Upper lobe of left lung (tissue), 6 donors: ENCODE results near the gene SEPTIN10. TPM values are rescaled to one million over a fixed set of nuclear protein-coding genes. Genes with fewer than 3 reads are reported as not detected.
"Not testable (repeated sequence)": the region's sequence is repeated elsewhere in the genome, so short reads cannot be mapped to it uniquely, and the experiment has no call there.

Experiments used
- ATAC-seq, 2 donors: fragments of 200-7000 bp; cut with Tn5 transposase; one replicate each; pipeline ENCODE4 v1.9.1; 2022; ENCODE audit warnings: mild to moderate bottlenecking in 2 of 2, moderate library complexity in 2 of 2; ENCODE audit not compliant: low FRiP score in 2 of 2
- DNase-seq, 2 donors: peaks; one replicate each; pipeline ENCODE4 v3.0.0-alpha.2; 2019 to 2020
- H3K27ac ChIP-seq, 4 donors: fragments of 200-600 bp; sonication (generic); one replicate each; pipeline ENCODE4 v1.5.1; 2016 to 2019
- H3K27me3 ChIP-seq, 4 donors: fragments of 200-600 bp; sonication (generic); one replicate each; pipeline ENCODE4 v1.5.1; 2017 to 2019
- H3K36me3 ChIP-seq, 4 donors: fragments of 200-600 bp; sonication (generic); one replicate each; pipeline ENCODE4 v1.5.1; 2016 to 2019
- H3K4me1 ChIP-seq, 4 donors: fragments of 200-600 bp; sonication (generic); one replicate each; pipeline ENCODE4 v1.5.1; 2018 to 2019
- H3K4me3 ChIP-seq, 4 donors: fragments of 200-600 bp; sonication (generic); one replicate each; pipeline ENCODE4 v1.5.1; 2017 to 2019; ENCODE audit warnings: mild to moderate bottlenecking in 2 of 4, moderate library complexity in 1 of 4
- H3K9me3 ChIP-seq, 4 donors: fragments of 200-600 bp; sonication (generic); one replicate each; pipeline ENCODE4 v1.5.1; 2018 to 2019
- CTCF ChIP-seq, 6 experiments: fragments of 450-650 bp in 4 of 6; fragments of 200-600 bp in 2 of 6; sonication (generic) in 2 of 6; IDR thresholded peaks; one replicate each; pipeline ENCODE4 v1.5.1; 2016 to 2019; ENCODE audit warnings: antibody characterized with exemption in 6 of 6
- EP300 ChIP-seq, 4 donors: sonication (generic); formaldehyde crosslinking; IDR thresholded peaks; one replicate each; pipeline ENCODE4 v1.5.1; 2017; ENCODE audit warnings: antibody characterized with exemption in 4 of 4, control low read depth in 2 of 4
- POLR2A ChIP-seq, 4 donors: fragments of 450-650 bp; IDR thresholded peaks; one replicate each; pipeline ENCODE4 v1.5.1; 2016 to 2017; ENCODE audit warnings: antibody characterized with exemption in 4 of 4, mild to moderate bottlenecking in 2 of 4
- POLR2AphosphoS5 ChIP-seq, 2 donors: sonication (generic); formaldehyde crosslinking; IDR thresholded peaks; one replicate each; pipeline ENCODE4 v1.5.1; 2017; ENCODE audit warnings: antibody characterized with exemption in 2 of 2
- WGBS, 2 donors: methylation state at CpG; one replicate each; pipeline ENCODE4 v1.1.5; 2017 to 2018; 5-methylcytosine and 5-hydroxymethylcytosine counted together
- total RNA-seq, 6 donors: library from RNA; depleted of rRNA in 4 of 6; stranded (reverse); fragments of >200 nt in 4 of 6; gene quantifications; one replicate each; pipeline versions ENCODE4 v1.1.0 to v1.2.1, GENCODE V29; 2016 to 2021
- donor health status: DM: no; HTN: no; CAD: no; lungs with moderate emphysema.
- donor health status: DM: no; HTN: yes; CAD: no; lungs with severe emphysema.

The SEPTIN10 gene
- total RNA-seq, 6 donors from 2014 or later: 60.8 to 135 (median 88.5) TPM

GRCh38 chr2:109629867-109630266 is 16.1 kb upstream of the SEPTIN10 start:
- no peaks in the 10 kb centered on the region for H3K9me3 ChIP-seq
- ATAC-seq (no peak), DNase-seq (no peak)
- H3K4me1 ChIP-seq: no peaks in the 10 kb centered on the region
- no peaks in the 10 kb centered on the region for H3K36me3 ChIP-seq
- H3K27me3 ChIP-seq: no peaks in the 10 kb centered on the region
- no peak overlapping the region for H3K4me3 ChIP-seq
- no peak overlapping the region for H3K27ac ChIP-seq
- 81 to 86% methylated on average over 3 of the region's 3 CpGs for WGBS, 2 donors
- no peak for TF ChIP-seq POLR2A (IDR thresholded peaks at IDR 0.05)
- no peak for TF ChIP-seq CTCF (IDR thresholded peaks at IDR 0.05)
- no peak for TF ChIP-seq EP300 (IDR thresholded peaks at IDR 0.05)
- TF ChIP-seq POLR2AphosphoS5 (IDR thresholded peaks at IDR 0.05): no peak

- not testable (repeated sequence) for H3K36me3 ChIP-seq, H3K4me1 ChIP-seq, H3K27ac ChIP-seq, H3K9me3 ChIP-seq, DNase-seq, H3K27me3 ChIP-seq, ATAC-seq, H3K4me3 ChIP-seq
- WGBS, 2 donors: 89 to 93% methylated on average over 7 of the region's 7 CpGs
Observed at GRCh38 chr2:109628321-109628720, 14.6 kb upstream of the SEPTIN10 start.

GRCh38 chr2:109624339-109624738 is 10.6 kb upstream of the SEPTIN10 start:
- TF ChIP-seq EP300 (IDR thresholded peaks at IDR 0.05) (no peak), POLR2A (IDR thresholded peaks at IDR 0.05) (no peak), POLR2AphosphoS5 (IDR thresholded peaks at IDR 0.05) (no peak), CTCF (IDR thresholded peaks at IDR 0.05) (no peak)
- H3K27ac ChIP-seq: no peak overlapping the region
- WGBS, 2 donors: 69 to 91% methylated on average over 3 to 4 of the region's 4 CpGs
- DNase-seq (no peak), ATAC-seq (no peak)
- H3K27me3 ChIP-seq: no peaks in the 10 kb centered on the region
- H3K4me1 ChIP-seq: no peaks in the 10 kb centered on the region
- H3K9me3 ChIP-seq: no peaks in the 10 kb centered on the region
- no peaks in the 10 kb centered on the region for H3K36me3 ChIP-seq
- no peak overlapping the region for H3K4me3 ChIP-seq

DNA sequence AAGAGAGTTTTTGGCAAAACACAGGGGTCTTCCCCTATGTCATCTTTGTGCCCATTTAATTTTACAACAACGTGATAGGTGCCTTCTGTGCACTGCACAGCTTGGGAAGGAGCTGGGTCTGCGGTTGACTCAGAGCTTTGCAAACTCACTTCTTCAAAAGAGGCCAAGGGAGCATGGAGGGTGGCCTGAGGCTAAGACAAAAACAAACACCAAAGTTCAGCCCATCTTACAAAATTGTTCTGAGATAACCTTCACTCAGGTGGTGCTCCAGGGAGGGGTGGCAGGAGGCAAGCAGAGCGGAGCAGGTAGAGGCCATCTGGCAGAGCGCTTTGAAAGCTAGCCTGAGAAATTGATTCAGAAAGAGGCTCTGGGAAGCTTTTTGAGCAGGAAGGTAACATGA is 10.2 kb upstream of the SEPTIN10 start:
- TF ChIP-seq POLR2A (IDR thresholded peaks at IDR 0.05) (no peak), EP300 (IDR thresholded peaks at IDR 0.05) (no peak), CTCF (IDR thresholded peaks at IDR 0.05) (no peak), POLR2AphosphoS5 (IDR thresholded peaks at IDR 0.05) (no peak)
- ATAC-seq: no peak
- H3K4me3 ChIP-seq: no peak overlapping the region
- no peaks in the 10 kb centered on the region for H3K36me3 ChIP-seq
- no peaks in the 10 kb centered on the region for H3K27me3 ChIP-seq
- no peak for DNase-seq
- H3K9me3 ChIP-seq: no peaks in the 10 kb centered on the region
- no peak overlapping the region for H3K27ac ChIP-seq
- 92 to 94% methylated on average over 4 of the region's 4 CpGs for WGBS, 2 donors
- H3K4me1 ChIP-seq: no peaks in the 10 kb centered on the region

- Histone ChIP-seq H3K36me3 (no peaks in the 10 kb centered on the region), H3K27me3 (no peaks in the 10 kb centered on the region), H3K27ac (no peak overlapping the region), H3K4me3 (no peak overlapping the region), H3K9me3 (no peaks in the 10 kb centered on the region), H3K4me1 (no peaks in the 10 kb centered on the region)
- WGBS, 2 donors: 92 to 100% methylated on average over 1 to 5 of the region's 5 CpGs
- DNase-seq (no peak), ATAC-seq (peak in 1 of 2 donors; percentile 44)
- TF ChIP-seq POLR2AphosphoS5 (IDR thresholded peaks at IDR 0.05) (no peak), EP300 (IDR thresholded peaks at IDR 0.05) (no peak), CTCF (IDR thresholded peaks at IDR 0.05) (no peak), POLR2A (IDR thresholded peaks at IDR 0.05) (no peak)
Observed at GRCh38 chr2:109623297-109623696, 9.5 kb upstream of the SEPTIN10 start.
